ENCODE data around the gene PCGF3.

DNA sequence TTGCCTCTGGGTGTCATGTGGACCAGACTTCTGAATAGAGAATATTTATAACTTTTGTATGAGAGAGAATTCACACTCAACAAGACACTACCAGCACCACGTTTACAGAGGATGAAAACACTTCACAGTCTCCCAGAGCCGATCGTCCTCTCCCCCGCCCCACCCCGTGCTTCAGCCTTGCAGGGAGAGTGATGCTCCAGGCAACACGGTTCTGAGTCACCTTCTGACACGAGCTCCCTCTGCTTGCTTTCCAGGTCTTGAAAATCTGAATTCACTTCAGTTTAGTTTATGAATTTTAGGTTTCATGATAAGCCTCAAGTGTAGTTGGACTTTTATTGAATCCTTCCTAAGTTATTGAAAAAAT is 60.5 kb downstream of the PCGF3 start:
- TF ChIP-seq RAD21 (IDR thresholded peaks at IDR 0.05; ENCODE audit: low read depth) (no peak), NFIC (IDR thresholded peaks at IDR 0.05) (no peak), EP300 (IDR thresholded peaks at IDR 0.05; ENCODE audit: borderline replicate concordance) (no peak), CEBPB (IDR thresholded peaks at IDR 0.05) (no peak), TAF1 (IDR thresholded peaks at IDR 0.05; ENCODE audit: low read depth) (no peak), FOXM1 (IDR thresholded peaks at IDR 0.05; ENCODE audit: borderline replicate concordance, low read depth) (no peak), TCF12 (IDR thresholded peaks at IDR 0.05; ENCODE audit: low read depth) (no peak), USF1 (IDR thresholded peaks at IDR 0.05) (no peak), ZBTB7A (IDR thresholded peaks at IDR 0.05; ENCODE audit: low read depth) (no peak), CREB1 (IDR thresholded peaks at IDR 0.05; ENCODE audit: low read depth) (no peak), YY1 (IDR thresholded peaks at IDR 0.05; ENCODE audit: low read depth) (no peak), EGR1 (IDR thresholded peaks at IDR 0.05) (no peak)
- TF ChIP-seq, protein P1, sequence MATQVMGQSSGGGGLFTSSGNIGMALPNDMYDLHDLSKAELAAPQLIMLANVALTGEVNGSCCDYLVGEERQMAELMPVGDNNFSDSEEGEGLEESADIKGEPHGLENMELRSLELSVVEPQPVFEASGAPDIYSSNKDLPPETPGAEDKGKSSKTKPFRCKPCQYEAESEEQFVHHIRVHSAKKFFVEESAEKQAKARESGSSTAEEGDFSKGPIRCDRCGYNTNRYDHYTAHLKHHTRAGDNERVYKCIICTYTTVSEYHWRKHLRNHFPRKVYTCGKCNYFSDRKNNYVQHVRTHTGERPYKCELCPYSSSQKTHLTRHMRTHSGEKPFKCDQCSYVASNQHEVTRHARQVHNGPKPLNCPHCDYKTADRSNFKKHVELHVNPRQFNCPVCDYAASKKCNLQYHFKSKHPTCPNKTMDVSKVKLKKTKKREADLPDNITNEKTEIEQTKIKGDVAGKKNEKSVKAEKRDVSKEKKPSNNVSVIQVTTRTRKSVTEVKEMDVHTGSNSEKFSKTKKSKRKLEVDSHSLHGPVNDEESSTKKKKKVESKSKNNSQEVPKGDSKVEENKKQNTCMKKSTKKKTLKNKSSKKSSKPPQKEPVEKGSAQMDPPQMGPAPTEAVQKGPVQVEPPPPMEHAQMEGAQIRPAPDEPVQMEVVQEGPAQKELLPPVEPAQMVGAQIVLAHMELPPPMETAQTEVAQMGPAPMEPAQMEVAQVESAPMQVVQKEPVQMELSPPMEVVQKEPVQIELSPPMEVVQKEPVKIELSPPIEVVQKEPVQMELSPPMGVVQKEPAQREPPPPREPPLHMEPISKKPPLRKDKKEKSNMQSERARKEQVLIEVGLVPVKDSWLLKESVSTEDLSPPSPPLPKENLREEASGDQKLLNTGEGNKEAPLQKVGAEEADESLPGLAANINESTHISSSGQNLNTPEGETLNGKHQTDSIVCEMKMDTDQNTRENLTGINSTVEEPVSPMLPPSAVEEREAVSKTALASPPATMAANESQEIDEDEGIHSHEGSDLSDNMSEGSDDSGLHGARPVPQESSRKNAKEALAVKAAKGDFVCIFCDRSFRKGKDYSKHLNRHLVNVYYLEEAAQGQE (IDR thresholded peaks at IDR 0.05; ENCODE audit: low read depth) = no peak
- TF ChIP-seq, protein P2, sequence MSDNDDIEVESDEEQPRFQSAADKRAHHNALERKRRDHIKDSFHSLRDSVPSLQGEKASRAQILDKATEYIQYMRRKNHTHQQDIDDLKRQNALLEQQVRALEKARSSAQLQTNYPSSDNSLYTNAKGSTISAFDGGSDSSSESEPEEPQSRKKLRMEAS (IDR thresholded peaks at IDR 0.05) = no peak
